ENCODE data around the gene TIAM1.

- TF ChIP-seq CTCF (IDR thresholded peaks at IDR 0.05): no peak
- TF ChIP-seq POLR2A (IDR thresholded peaks at IDR 0.05): no peak
Observed at GRCh38 chr21:31137960-31138359, 206.1 kb downstream of the TIAM1 start.

Data from gastroesophageal sphincter (tissue), 3 donors.